A549 (cell line): ENCODE data around the gene TSFM.

Experiments
- CTCF ChIP-seq: fragments of >200 bp; sonication (Bioruptor Twin); formaldehyde crosslinking; IDR thresholded peaks from 3 replicates; pipeline ENCODE4 v1.5.1; 2016
- HDAC2 ChIP-seq: fragments of 200-600 bp; sonication (generic); IDR thresholded peaks from 2 replicates; pipeline ENCODE4 v1.6.1; 2016
- KDM5A ChIP-seq: fragments of 200-600 bp; sonication (generic); IDR thresholded peaks from 2 replicates; pipeline ENCODE4 v1.6.1; 2016; ENCODE audit warnings: antibody characterized with exemption, mild to moderate bottlenecking
- POLR2A ChIP-seq: IDR thresholded peaks from 2 replicates; pipeline ENCODE4 v1.6.1; 2012; ENCODE audit warnings: mild to moderate bottlenecking, low read length
- RARB ChIP-seq: fragments of 250-450 bp; sonication (Bioruptor Pico); IDR thresholded peaks from 2 replicates; pipeline ENCODE4 v1.8.0; 2021; ENCODE audit warnings: mild to moderate bottlenecking, moderate library complexity
- SMC3 ChIP-seq: fragments of >200 bp; sonication (Bioruptor Twin); formaldehyde crosslinking; IDR thresholded peaks from 3 replicates; pipeline ENCODE4 v1.6.1; 2018; ENCODE audit warnings: inconsistent platforms
- ZC3H11A ChIP-seq: fragments of 450-650 bp; IDR thresholded peaks from 2 replicates; pipeline ENCODE4 v1.6.1; 2014; ENCODE audit warnings: antibody characterized with exemption, mild to moderate bottlenecking

GRCh38 chr12:57826966-57827365, 44.4 kb downstream of the TSFM start:
- no peak for TF ChIP-seq CTCF
- TF ChIP-seq KDM5A = no peak
- TF ChIP-seq POLR2A = no peak
- TF ChIP-seq ZC3H11A = no peak
- TF ChIP-seq HDAC2 = no peak
- TF ChIP-seq RARB (CRISPR knock-in tag) = no peak
- TF ChIP-seq SMC3 = no peak
